ENCODE data around the gene ZBTB32. TPM values are rescaled to one million over a fixed set of nuclear protein-coding genes. Genes with fewer than 3 reads are reported as not detected.

ZBTB32 gene
- total and polyA plus RNA-seq, 2 of the 8 experiments (the other 6 are each of a cell fraction or from before 2014, with no cell fraction given) = 0.11 to 0.50 TPM

- H3K9ac ChIP-seq (replicated peaks in 1 of 4; ENCODE audit: extremely low read depth in 1 of 4, low read depth in 3 of 4, low read length in 3 of 4) = no peak overlapping the region
- H3K27ac ChIP-seq (ENCODE audit: low read depth, low read length) = no peak overlapping the region
- no peak overlapping the region for H3K23ac ChIP-seq (ENCODE audit: insufficient read length)
- H4K8ac ChIP-seq (ENCODE audit: extremely low read depth, insufficient read depth, low read length) = no peak overlapping the region
- H4K91ac ChIP-seq (replicated peaks; ENCODE audit: insufficient read length, low read length) = no peak overlapping the region
- H3K36me3 ChIP-seq (ENCODE audit: control insufficient read depth in 2 of 4, insufficient read depth in 4 of 4, low read length in 3 of 4) = peaks cover 45 to 73% (median 63%) of the 10 kb centered on the region in 4 experiments
- no peak overlapping the region for H2AK5ac ChIP-seq (ENCODE audit: low read depth, low read length)
- no peak overlapping the region for H3K4ac ChIP-seq (replicated peaks; ENCODE audit: insufficient read length, low read depth, low read length)
- 91% methylated on average over 12 of the region's 12 CpGs; no CpG with 5 or more reads in 1 of the 2 experiments for WGBS, 2 experiments (ENCODE audit: extremely low coverage in 1 of 2, insufficient coverage in 1 of 2, insufficient read length in 1 of 2, insufficient replicate concordance in 2 of 2, low coverage in 1 of 2, low lambda C conversion rate in 2 of 2, missing lambda C conversion rate in 1 of 2)
- no peak overlapping the region for H2BK15ac ChIP-seq (ENCODE audit: low read length)
- H3K56ac ChIP-seq (replicated peaks; ENCODE audit: insufficient read length, low read depth, low read length) = no peak overlapping the region
- H2BK12ac ChIP-seq (ENCODE audit: low read depth, low read length) = no peak overlapping the region
- no peaks in the 10 kb centered on the region for H3K9me3 ChIP-seq (ENCODE audit: insufficient read depth in 2 of 2, low read depth in 1 of 2, low read length in 1 of 2)
- no peak overlapping the region for H2BK120ac ChIP-seq (replicated peaks; ENCODE audit: low read depth, low read length)
- no peaks in the 10 kb centered on the region for H3K27me3 ChIP-seq (replicated peaks in 1 of 4; ENCODE audit: control insufficient read depth in 3 of 4, extremely low read depth in 1 of 4, insufficient read depth in 3 of 4, low read length in 3 of 4)
- peaks cover 0 to 7% of the 10 kb centered on the region in 2 experiments; a peak in 1 of 4 replicates for H3K79me2 ChIP-seq (ENCODE audit: control insufficient read depth in 1 of 2, insufficient read depth in 2 of 2, low read length in 2 of 2)
- H3K14ac ChIP-seq (ENCODE audit: insufficient read length) = no peak overlapping the region
- DNase-seq (ENCODE audit: low read depth in 1 of 2, low spot score in 2 of 2) = no peak
- no peaks in the 10 kb centered on the region for H3K23me2 ChIP-seq (ENCODE audit: low read depth, low read length)
- ChIA-PET CTCF (ENCODE audit: partially characterized antibody) (interaction anchor here (0.5 to 11.8 kb wide), 3 partner anchors 14 to 32 kb away, joined by 3 to 80 read pairs (median 3); partner anchors contain the start of genes IGFLR1 and LIN37), POLR2A (ENCODE audit: partially characterized antibody) (interaction anchor here (1.7 to 6.1 kb wide), 3 partner anchors 8 to 16 kb away, joined by 5 to 39 read pairs (median 9); no protein-coding TSS in a partner anchor)
- no peak for FAIRE-seq
- no peak overlapping the region for H2BK20ac ChIP-seq (ENCODE audit: low read length)
- no peaks in the 10 kb centered on the region for H3K4me1 ChIP-seq (replicated peaks in 1 of 4; ENCODE audit: control insufficient read depth in 3 of 4, insufficient read depth in 4 of 4, low read length in 3 of 4)
- H3K18ac ChIP-seq (ENCODE audit: extremely low read depth, low read length) = no peak overlapping the region
- no peak overlapping the region for H2AFZ ChIP-seq (ENCODE audit: low read length)
- H2BK5ac ChIP-seq (ENCODE audit: low read depth, low read length) = no peak overlapping the region
- H3K4me3 ChIP-seq (ENCODE audit: extremely low read depth in 1 of 4, insufficient read depth in 2 of 4, low read depth in 3 of 4, low read length in 4 of 4) = no peak overlapping the region
- H3K4me2 ChIP-seq (ENCODE audit: insufficient read depth in 1 of 2, low read depth in 2 of 2, low read length in 2 of 2) = no peak overlapping the region
- no peaks in the 10 kb centered on the region; the same call in 1 of the 2 replicates for H3K79me1 ChIP-seq (ENCODE audit: low read depth, low read length)
- peaks cover 4 to 17% of the 10 kb centered on the region in 2 experiments for H4K20me1 ChIP-seq (replicated peaks in 1 of 2; ENCODE audit: control insufficient read depth in 1 of 2, insufficient read depth in 2 of 2, low read length in 2 of 2)
- no peak overlapping the region for H4K5ac ChIP-seq (ENCODE audit: insufficient read length, low read depth, low read length)
- TF ChIP-seq NANOG (IDR thresholded peaks at IDR 0.05; ENCODE audit: insufficient read depth, low read depth, low read length, poor library complexity, severe bottlenecking) (no peak), SIRT6 (IDR thresholded peaks at IDR 0.05; ENCODE audit: low read length) (no peak), TCF12 (IDR thresholded peaks at IDR 0.05; ENCODE audit: low read depth, low read length) (no peak), JUN (IDR thresholded peaks at IDR 0.05; ENCODE audit: low read depth, low read length) (no peak)
- TF ChIP-seq, protein P1, sequence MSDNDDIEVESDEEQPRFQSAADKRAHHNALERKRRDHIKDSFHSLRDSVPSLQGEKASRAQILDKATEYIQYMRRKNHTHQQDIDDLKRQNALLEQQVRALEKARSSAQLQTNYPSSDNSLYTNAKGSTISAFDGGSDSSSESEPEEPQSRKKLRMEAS (IDR thresholded peaks at IDR 0.05) = no peak
These were observed 20.2 kb downstream of the ZBTB32 start for GRCh38 chr19:35724560-35724959.
